Neutrophil (primary cell): ENCODE measurements around the gene MIER1.

ENCODE experiments used
- H3K27ac ChIP-seq: fragments of 200-600 bp; sonication (generic); 2 replicates; pipeline ENCODE4 v1.5.1; 2016; ENCODE audit warnings: mild to moderate bottlenecking, moderate library complexity
- H3K27me3 ChIP-seq: fragments of 200-600 bp; sonication (generic); 2 replicates; pipeline ENCODE4 v1.6.0; 2016; ENCODE audit warnings: mild to moderate bottlenecking
- H3K36me3 ChIP-seq: fragments of 200-600 bp; sonication (generic); 2 replicates; pipeline ENCODE4 v1.5.1; 2017
- H3K4me1 ChIP-seq, 2 experiments: fragments of 200-600 bp in 1 of 2; sonication (generic) in 1 of 2; 1 replicate in 1 of 2; 2 replicates in 1 of 2; pipeline versions ENCODE4 v1.5.1 to v1.6.1; 2013 to 2016; ENCODE audit warnings: low read depth in 1 of 2, low read length in 1 of 2, mild to moderate bottlenecking in 1 of 2, moderate library complexity in 1 of 2; ENCODE audit not compliant: control insufficient read depth in 1 of 2, insufficient read depth in 1 of 2
- H3K4me3 ChIP-seq, 2 experiments: fragments of 200-600 bp in 1 of 2; sonication (generic) in 1 of 2; 1 replicate in 1 of 2; 2 replicates in 1 of 2; pipeline ENCODE4 v1.5.1; 2013 to 2016; ENCODE audit warnings: low read depth in 1 of 2, low read length in 1 of 2, mild to moderate bottlenecking in 1 of 2, moderate library complexity in 1 of 2
- H3K9me3 ChIP-seq: fragments of 200-600 bp; sonication (generic); 2 replicates; pipeline ENCODE4 v1.5.1; 2016
- CTCF ChIP-seq: fragments of 200-600 bp; sonication (generic); IDR thresholded peaks from 2 replicates; pipeline ENCODE4 v1.5.1; 2016; ENCODE audit warnings: antibody characterized with exemption

Gene MIER1

GRCh38 chr1:67029472-67029871, 104.7 kb downstream of the MIER1 start:
- H3K36me3 ChIP-seq: no peaks in the 10 kb centered on the region
- no peaks in the 10 kb centered on the region for H3K27me3 ChIP-seq
- H3K27ac ChIP-seq: no peak overlapping the region
- H3K4me1 ChIP-seq: no peaks in the 10 kb centered on the region
- no peak for TF ChIP-seq CTCF
- H3K9me3 ChIP-seq: no peaks in the 10 kb centered on the region
- H3K4me3 ChIP-seq: no peak overlapping the region

DNA sequence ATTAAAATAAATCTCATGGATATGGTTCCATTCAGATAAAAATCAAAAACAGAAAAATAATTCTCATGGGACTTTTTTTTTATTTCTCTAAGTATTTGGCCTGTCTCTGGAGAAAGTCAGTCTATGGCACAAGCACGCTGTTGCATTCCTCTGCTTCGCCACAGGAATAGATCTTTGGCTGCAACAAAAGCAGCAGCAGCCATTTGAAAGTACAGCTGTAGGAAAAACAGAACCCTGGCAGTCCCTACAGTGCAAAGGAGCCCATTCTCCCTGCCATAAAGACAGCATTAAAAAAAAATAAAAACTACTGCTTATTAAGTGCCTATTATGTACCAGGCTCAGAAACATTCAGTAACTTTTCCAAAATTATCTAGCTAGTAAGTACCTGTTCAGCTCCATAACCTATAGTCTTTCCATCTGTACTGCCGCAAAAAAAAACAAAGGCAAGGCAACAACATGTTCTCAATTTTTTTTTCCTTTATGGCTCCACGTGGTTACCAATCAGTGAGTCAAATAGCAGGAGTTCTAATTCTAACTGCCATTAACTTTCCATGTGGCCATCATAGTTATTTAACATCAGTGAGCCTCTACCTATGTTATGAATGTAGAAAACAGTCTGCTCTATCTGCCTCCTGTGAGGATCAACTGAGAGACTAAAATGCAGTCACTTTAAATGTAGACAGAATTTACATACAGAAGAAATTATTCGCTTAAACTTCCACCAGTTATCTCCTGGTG, 106.5 kb downstream of the MIER1 start:
- Histone ChIP-seq H3K4me1 (no peaks in the 10 kb centered on the region), H3K27me3 (no peaks in the 10 kb centered on the region), H3K27ac (no peak overlapping the region), H3K36me3 (no peaks in the 10 kb centered on the region), H3K4me3 (no peak overlapping the region), H3K9me3 (no peaks in the 10 kb centered on the region)
- TF ChIP-seq CTCF: no peak

GRCh38 chr1:67031859-67032247, 107.1 kb downstream of the MIER1 start:
- no peaks in the 10 kb centered on the region for H3K36me3 ChIP-seq
- TF ChIP-seq CTCF: no peak
- no peaks in the 10 kb centered on the region for H3K9me3 ChIP-seq
- H3K4me1 ChIP-seq: no peaks in the 10 kb centered on the region
- no peaks in the 10 kb centered on the region for H3K27me3 ChIP-seq
- no peak overlapping the region for H3K27ac ChIP-seq
- H3K4me3 ChIP-seq: no peak overlapping the region
